GM19372 (cell line): Measurements from ENCODE around the gene EIF3C.
"Not testable (repeated sequence)": the region's sequence is repeated elsewhere in the genome, so short reads cannot be mapped to it uniquely, and the experiment has no call there.

ENCODE experiments used
- ATAC-seq: cut with Tn5 transposase; IDR thresholded peaks from one replicate; pipeline ENCODE4 v1.9.1; 2021; ENCODE audit warnings: mild to moderate bottlenecking, low read depth, moderate library complexity; ENCODE audit not compliant: unreplicated experiment

Gene EIF3C

DNA sequence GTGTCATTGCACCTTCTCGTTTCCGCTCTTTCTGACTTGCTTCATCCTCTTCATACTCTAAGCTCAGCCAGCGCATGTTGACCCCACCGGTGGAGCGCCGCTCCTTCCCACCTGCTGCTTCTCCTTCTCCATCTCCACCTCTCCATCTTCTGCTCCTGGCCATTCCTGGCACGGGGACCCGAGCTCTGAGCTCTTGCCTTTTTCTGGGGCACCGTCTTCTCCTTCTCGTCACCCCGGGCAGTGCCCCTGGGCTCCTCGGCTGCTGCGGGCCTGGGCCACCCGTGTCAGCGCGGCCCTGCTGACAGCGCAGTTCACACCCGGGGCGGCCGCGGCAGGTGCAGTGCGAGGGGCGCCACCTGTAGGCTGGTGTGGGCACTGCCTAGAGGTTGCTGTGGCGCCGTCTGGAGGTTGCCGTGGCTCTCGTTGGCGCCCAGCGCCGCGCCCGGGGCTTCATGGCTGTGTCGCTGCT lies 38.8 kb downstream of the EIF3C start:
- peak; percentile 85 for ATAC-seq

- not testable (repeated sequence) for ATAC-seq
Observed at GRCh38 chr16:28750469-28751067, 39.3 kb downstream of the EIF3C start.

- ATAC-seq: not testable (repeated sequence)
Observed at GRCh38 chr16:28751487-28751886, 40.2 kb downstream of the EIF3C start, which contains the start of gene NPIPB9. NPIPB9 (plus strand) TSS chr16:28751787.

DNA sequence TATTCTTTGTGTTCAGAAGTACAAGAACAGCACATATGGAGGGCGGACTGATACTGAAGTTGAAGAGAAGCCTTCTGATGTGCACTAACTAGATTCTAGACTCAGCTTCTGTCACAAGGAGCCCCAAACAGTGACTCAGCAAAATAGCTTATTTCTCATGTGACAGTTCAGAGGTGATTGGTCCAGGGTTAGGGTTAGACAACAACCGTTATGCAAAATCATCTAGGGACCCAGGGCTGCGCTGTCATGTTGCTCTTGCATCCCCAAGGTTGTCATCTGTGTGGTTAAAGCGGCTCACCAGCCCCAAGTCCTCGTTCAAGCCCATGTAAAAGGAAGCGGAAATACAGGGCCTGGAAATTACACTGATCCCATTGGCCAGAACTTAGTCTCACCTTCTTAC lies 70.4 kb downstream of the EIF3C start:
- ATAC-seq: not testable (repeated sequence)

DNA sequence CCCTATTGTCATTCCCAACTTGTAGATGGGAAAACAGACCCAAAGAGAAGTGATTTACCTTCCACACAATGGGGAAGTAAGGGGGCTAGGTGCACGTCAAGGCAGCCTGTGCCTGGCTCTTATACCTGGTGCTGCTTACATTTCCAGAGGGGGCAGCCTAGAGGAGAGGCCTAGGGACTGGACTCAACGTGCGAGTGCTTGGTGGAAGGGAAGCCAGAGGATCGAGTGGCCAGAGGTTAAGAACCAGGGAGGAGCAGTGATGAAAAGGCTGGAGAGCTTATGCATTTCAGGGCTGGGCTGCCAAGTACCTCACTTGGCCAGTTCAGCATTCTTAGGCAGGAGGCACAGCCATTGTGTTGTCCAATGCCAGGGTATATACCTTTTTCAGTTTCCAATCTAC lies 71.1 kb downstream of the EIF3C start:
- not testable (repeated sequence) for ATAC-seq
